ENCODE results near the gene HIP1. TPM values are rescaled to one million over a fixed set of nuclear protein-coding genes. Genes with fewer than 3 reads are reported as not detected.
A peak's percentile ranks its signal among the peaks of the same experiment; 100 is the strongest.

Gene HIP1
- total and polyA plus RNA-seq, 9 of the 15 experiments (the other 6 are each of a cell fraction or from before 2014, with no cell fraction given) = 2.4 to 13.7 (median 9.5) TPM

- TF ChIP-seq ZBTB49 (CRISPR knock-in tag; IDR thresholded peaks at IDR 0.05; ENCODE audit: borderline replicate concordance) = no peak
- TF ChIP-seq GABPA (tag; conservative IDR thresholded peaks at IDR 0.05; ENCODE audit: low read depth) = peak; percentile 76
- TF ChIP-seq DPF2 (IDR thresholded peaks at IDR 0.05) = no peak; the same call in 1 of the 2 replicates
- TF ChIP-seq BCOR (IDR thresholded peaks at IDR 0.05) = no peak
- TF ChIP-seq RNF2 (IDR thresholded peaks at IDR 0.05) = no peak
- TF ChIP-seq PHTF2 (CRISPR knock-in tag; IDR thresholded peaks at IDR 0.05) = no peak
- TF ChIP-seq HMG20A (CRISPR knock-in tag; conservative IDR thresholded peaks at IDR 0.05) = no peak
- TF ChIP-seq THAP12 (CRISPR knock-in tag; IDR thresholded peaks at IDR 0.05) = peak; percentile 53
- TF ChIP-seq RBM25 (IDR thresholded peaks at IDR 0.05; ENCODE audit: low read depth, low read length, severe bottlenecking) = peak; percentile 97
- TF ChIP-seq ZNF121 (CRISPR knock-in tag; conservative IDR thresholded peaks at IDR 0.05) = no peak
- no peak for TF ChIP-seq RFX7 (CRISPR knock-in tag; IDR thresholded peaks at IDR 0.05)
- 0 out of 2 replicates have a peak, but pooled peaks have one; percentile 40 for TF ChIP-seq ZNF232 (CRISPR knock-in tag; IDR thresholded peaks at IDR 0.05)
- no peak for TF ChIP-seq ZNF431 (CRISPR knock-in tag; IDR thresholded peaks at IDR 0.05)
- no peak for TF ChIP-seq FOXM1 (IDR thresholded peaks at IDR 0.05; ENCODE audit: low read depth)
- no peak for TF ChIP-seq FOXM1 (CRISPR knock-in tag; IDR thresholded peaks at IDR 0.05; ENCODE audit: low read depth)
- TF ChIP-seq SETDB1 (IDR thresholded peaks at IDR 0.05; ENCODE audit: low read length) = no peak
- TF ChIP-seq MTA2 (IDR thresholded peaks at IDR 0.05; ENCODE audit: low read depth) = no peak
- peak; percentile 52 for TF ChIP-seq ZNF592 (IDR thresholded peaks at IDR 0.05)
- TF ChIP-seq ZC3H8 (IDR thresholded peaks at IDR 0.05) = no peak
- 0 out of 4 replicates have a peak, but pooled peaks of 1 of the 2 experiments have one; percentile 11 for TF ChIP-seq TRIM24 (IDR thresholded peaks at IDR 0.05)
- peak; percentile 56; the same call in 1 of the 2 replicates for TF ChIP-seq ZNF165 (CRISPR knock-in tag; IDR thresholded peaks at IDR 0.05; ENCODE audit: borderline replicate concordance)
- TF ChIP-seq ZBTB8A (IDR thresholded peaks at IDR 0.05; ENCODE audit: partially characterized antibody) = no peak
Measured at GRCh38 chr7:75738975-75739795, 444 bp upstream of the HIP1 start (continued).
